ENCODE data around the gene NDUFS6. TPM values are rescaled to one million over a fixed set of nuclear protein-coding genes. Genes with fewer than 3 reads are reported as not detected.

The NDUFS6 gene
- total RNA-seq, 1 donor from 2014 or later, result 35.1 TPM

DNA sequence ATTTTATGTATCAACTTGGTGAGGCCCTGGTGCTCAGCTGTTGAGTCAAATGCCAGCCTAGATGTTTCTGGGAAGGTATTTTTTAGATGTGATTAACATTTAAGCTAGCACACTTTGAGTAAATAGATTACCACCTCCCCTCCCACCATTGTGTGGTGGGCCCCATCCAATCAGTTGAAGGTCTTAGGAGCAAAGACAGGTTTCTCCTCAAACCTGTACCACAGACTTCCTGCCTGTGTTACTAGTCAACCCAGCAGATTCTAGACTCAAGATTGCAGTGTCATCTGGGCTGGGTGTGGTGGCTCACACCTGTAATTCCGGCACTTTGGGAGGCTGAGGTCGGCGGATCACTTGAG, 35.3 kb upstream of the NDUFS6 start:
- no peaks in the 10 kb centered on the region for H3K9me3 Mint-ChIP-seq (ENCODE audit: unreplicated experiment)
- TF ChIP-seq, protein P1, sequence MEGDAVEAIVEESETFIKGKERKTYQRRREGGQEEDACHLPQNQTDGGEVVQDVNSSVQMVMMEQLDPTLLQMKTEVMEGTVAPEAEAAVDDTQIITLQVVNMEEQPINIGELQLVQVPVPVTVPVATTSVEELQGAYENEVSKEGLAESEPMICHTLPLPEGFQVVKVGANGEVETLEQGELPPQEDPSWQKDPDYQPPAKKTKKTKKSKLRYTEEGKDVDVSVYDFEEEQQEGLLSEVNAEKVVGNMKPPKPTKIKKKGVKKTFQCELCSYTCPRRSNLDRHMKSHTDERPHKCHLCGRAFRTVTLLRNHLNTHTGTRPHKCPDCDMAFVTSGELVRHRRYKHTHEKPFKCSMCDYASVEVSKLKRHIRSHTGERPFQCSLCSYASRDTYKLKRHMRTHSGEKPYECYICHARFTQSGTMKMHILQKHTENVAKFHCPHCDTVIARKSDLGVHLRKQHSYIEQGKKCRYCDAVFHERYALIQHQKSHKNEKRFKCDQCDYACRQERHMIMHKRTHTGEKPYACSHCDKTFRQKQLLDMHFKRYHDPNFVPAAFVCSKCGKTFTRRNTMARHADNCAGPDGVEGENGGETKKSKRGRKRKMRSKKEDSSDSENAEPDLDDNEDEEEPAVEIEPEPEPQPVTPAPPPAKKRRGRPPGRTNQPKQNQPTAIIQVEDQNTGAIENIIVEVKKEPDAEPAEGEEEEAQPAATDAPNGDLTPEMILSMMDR (IDR thresholded peaks at IDR 0.05), result no peak
- peaks cover 9% of the 10 kb centered on the region for H3K4me1 Mint-ChIP-seq (ENCODE audit: unreplicated experiment)
- H3K27ac Mint-ChIP-seq (ENCODE audit: unreplicated experiment), result no peak overlapping the region
- H3K36me3 Mint-ChIP-seq (ENCODE audit: unreplicated experiment), result no peaks in the 10 kb centered on the region
- DNase-seq (ENCODE audit: extremely low spot score, unreplicated experiment), result no peak
- H3K4me3 Mint-ChIP-seq (ENCODE audit: unreplicated experiment), result no peak overlapping the region
- peaks cover 12% of the 10 kb centered on the region for H3K27me3 Mint-ChIP-seq (ENCODE audit: unreplicated experiment)

DNA sequence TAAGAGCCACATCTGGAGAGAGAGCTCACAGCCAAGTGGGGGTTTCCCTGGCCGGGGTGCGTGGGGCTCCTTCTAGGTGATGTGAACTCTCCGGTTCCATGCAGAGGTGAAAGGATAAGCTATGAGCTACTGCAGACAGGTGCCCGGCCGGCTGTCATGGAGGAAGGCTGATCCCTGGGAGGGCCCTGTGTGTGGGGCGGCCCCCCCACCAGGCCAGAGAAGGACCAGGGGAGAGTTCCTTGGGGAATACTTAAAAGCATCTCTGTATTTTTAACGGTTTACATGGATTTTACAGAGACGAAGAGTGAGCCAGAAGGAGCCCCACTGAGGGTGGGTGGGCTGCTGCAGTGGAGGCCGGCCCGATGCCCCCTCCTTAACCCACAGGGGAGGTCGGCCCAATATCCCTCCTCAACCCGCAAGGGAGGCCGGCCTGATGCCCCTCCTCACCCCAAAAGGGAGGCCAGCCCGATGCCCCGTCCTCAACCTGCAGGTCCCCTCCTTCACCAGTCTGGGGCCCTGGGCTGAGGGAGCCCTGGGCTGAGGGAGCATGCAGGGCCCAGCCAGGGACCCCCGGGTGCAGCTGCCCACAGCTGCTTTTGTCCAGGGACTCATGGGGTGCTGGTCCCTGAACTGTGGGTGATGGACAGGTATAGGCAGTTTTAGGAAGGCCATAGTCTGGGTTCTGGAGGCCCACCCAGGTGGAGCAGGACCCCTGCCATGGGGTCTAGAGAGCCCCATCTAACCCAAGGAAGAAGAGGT, 33.5 kb upstream of the NDUFS6 start:
- TF ChIP-seq, protein P1 (IDR thresholded peaks at IDR 0.05), result no peak
- no peaks in the 10 kb centered on the region for H3K9me3 Mint-ChIP-seq (ENCODE audit: unreplicated experiment)
- peaks cover 9% of the 10 kb centered on the region for H3K4me1 Mint-ChIP-seq (ENCODE audit: unreplicated experiment)
- H3K4me3 Mint-ChIP-seq (ENCODE audit: unreplicated experiment), result no peak overlapping the region
- DNase-seq (ENCODE audit: extremely low spot score, unreplicated experiment), result no peak
- H3K27me3 Mint-ChIP-seq (ENCODE audit: unreplicated experiment), result peaks cover 18% of the 10 kb centered on the region
- no peaks in the 10 kb centered on the region for H3K36me3 Mint-ChIP-seq (ENCODE audit: unreplicated experiment)
- H3K27ac Mint-ChIP-seq (ENCODE audit: unreplicated experiment), result no peak overlapping the region

DNA sequence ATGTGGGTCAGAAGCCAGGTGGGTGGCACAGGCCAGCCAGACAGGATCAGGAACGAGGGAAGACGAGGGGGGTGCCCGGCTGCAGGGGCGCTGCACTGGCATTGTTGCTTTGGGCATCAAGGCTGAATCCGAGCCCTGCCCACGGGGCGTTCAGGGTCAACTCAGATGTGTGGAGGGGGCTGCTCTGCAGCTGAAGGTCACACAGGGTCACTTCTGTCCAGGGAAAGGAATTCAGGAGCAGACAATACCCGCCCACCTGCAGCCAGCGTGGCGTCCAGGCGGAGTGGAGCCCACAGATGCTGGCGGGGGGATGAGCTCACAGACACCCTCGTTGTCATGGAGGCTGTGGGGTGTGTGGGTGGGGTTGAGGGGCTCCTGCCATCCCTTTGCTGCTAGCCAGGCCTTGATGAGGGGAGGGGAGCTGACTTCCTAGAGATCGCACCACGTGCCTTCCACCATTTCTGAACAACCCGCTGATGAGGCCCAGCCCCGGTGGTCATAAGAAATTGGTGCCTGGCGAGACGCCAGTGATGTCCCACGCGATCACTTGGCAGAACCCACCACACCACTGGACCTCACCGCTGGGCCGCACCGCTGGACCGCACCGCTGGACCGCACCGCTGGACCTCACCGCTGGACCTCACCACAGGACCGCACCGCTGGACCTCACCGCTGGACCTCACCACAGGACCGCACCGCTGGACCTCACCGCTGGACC, 32.8 kb upstream of the NDUFS6 start:
- peaks cover 7% of the 10 kb centered on the region for H3K4me1 Mint-ChIP-seq (ENCODE audit: unreplicated experiment)
- peaks cover 20% of the 10 kb centered on the region for H3K27me3 Mint-ChIP-seq (ENCODE audit: unreplicated experiment)
- TF ChIP-seq, protein P1 (IDR thresholded peaks at IDR 0.05), result no peak
- no peak overlapping the region for H3K4me3 Mint-ChIP-seq (ENCODE audit: unreplicated experiment)
- no peaks in the 10 kb centered on the region for H3K9me3 Mint-ChIP-seq (ENCODE audit: unreplicated experiment)
- no peaks in the 10 kb centered on the region for H3K36me3 Mint-ChIP-seq (ENCODE audit: unreplicated experiment)
- DNase-seq (ENCODE audit: extremely low spot score, unreplicated experiment), result no peak
- no peak overlapping the region for H3K27ac Mint-ChIP-seq (ENCODE audit: unreplicated experiment)

DNA sequence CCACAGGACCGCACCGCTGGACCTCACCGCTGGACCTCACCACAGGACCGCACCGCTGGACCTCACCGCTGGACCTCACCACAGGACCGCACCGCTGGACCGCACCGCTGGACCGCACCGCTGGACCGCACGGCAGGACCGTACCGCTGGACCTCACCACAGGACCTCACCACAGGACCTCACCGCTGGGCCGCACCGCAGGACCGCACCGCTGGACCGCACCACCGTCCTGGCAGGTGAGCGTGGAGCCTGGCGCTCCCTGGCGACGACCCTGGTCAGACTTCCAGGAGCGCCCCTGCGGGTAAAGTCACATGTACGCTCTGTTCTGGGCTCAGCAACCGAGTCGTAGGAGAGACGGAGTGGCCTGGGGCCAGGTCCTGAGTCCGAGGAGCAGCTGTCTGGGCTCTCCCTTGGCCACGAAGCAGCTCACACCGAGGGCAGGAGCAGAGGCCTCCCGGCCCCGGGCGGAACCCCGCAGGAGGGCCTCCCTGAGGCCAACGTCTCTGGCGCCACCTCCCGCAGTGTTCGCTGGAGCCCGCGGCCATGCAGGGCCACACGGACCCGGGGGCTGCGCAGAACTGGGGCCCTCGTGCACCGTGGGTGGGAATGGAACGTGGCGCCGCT, 32.1 kb upstream of the NDUFS6 start:
- Mint-ChIP-seq H3K9me3 (ENCODE audit: unreplicated experiment) (no peaks in the 10 kb centered on the region), H3K27ac (ENCODE audit: unreplicated experiment) (no peak overlapping the region), H3K36me3 (ENCODE audit: unreplicated experiment) (no peaks in the 10 kb centered on the region), H3K4me3 (ENCODE audit: unreplicated experiment) (no peak overlapping the region), H3K27me3 (ENCODE audit: unreplicated experiment) (peaks cover 18% of the 10 kb centered on the region), H3K4me1 (ENCODE audit: unreplicated experiment) (peaks cover 4% of the 10 kb centered on the region)
- TF ChIP-seq, protein P1 (IDR thresholded peaks at IDR 0.05), result no peak
- DNase-seq (ENCODE audit: extremely low spot score, unreplicated experiment), result no peak
